GM23338 (cell line): Measurements from ENCODE around the gene MBD6. TPM values are rescaled to one million over a fixed set of nuclear protein-coding genes. Genes with fewer than 3 reads are reported as not detected.

ENCODE experiments used
- ATAC-seq: fragments of 200-7000 bp; cut with Tn5 transposase; 3 replicates; pipeline ENCODE4 v1.9.1; 2020
- DNase-seq: peaks from one replicate; pipeline ENCODE4 v3.0.0-alpha.2; 2015; ENCODE audit warnings: low spot score
- H2AFZ ChIP-seq: fragments of 200-600 bp; sonication (generic); 2 replicates; pipeline ENCODE4 v1.8.0; 2016; ENCODE audit warnings: antibody characterized with exemption, mild to moderate bottlenecking, moderate library complexity
- H3F3A ChIP-seq: fragments of 200-600 bp; sonication (generic); replicated peaks from 2 replicates; pipeline ENCODE4 v1.8.0; 2017; ENCODE audit warnings: antibody characterized with exemption, mixed run types, low read depth
- H3K27ac ChIP-seq: fragments of 200-600 bp; sonication (generic); 2 replicates; pipeline ENCODE4 v1.6.1; 2016; ENCODE audit warnings: low read depth
- H3K27me3 ChIP-seq: fragments of 200-600 bp; sonication (generic); 2 replicates; pipeline ENCODE4 v1.8.0; 2016; ENCODE audit warnings: mild to moderate bottlenecking, mixed run types, moderate library complexity; ENCODE audit not compliant: insufficient read depth
- H3K36me3 ChIP-seq: fragments of 200-600 bp; sonication (generic); 2 replicates; pipeline ENCODE4 v1.8.0; 2016; ENCODE audit warnings: mild to moderate bottlenecking; ENCODE audit not compliant: insufficient read depth
- H3K4me1 ChIP-seq: fragments of 200-600 bp; sonication (generic); 2 replicates; pipeline ENCODE4 v1.8.0; 2016; ENCODE audit warnings: mild to moderate bottlenecking, moderate library complexity; ENCODE audit not compliant: insufficient read depth
- H3K4me2 ChIP-seq: fragments of 200-600 bp; sonication (generic); 2 replicates; pipeline ENCODE4 v1.7.1; 2017; ENCODE audit warnings: mixed run types
- H3K4me3 ChIP-seq: fragments of 200-600 bp; sonication (generic); 2 replicates; pipeline ENCODE4 v1.6.1; 2016; ENCODE audit warnings: mixed run types
- H3K79me2 ChIP-seq: fragments of 200-600 bp; sonication (generic); replicated peaks from 2 replicates; pipeline ENCODE4 v1.8.0; 2017; ENCODE audit warnings: mild to moderate bottlenecking; ENCODE audit not compliant: insufficient read depth
- H3K9me2 ChIP-seq: fragments of 200-600 bp; sonication (generic); 2 replicates; pipeline ENCODE4 v1.8.0; 2017; ENCODE audit not compliant: insufficient read depth
- H4K20me1 ChIP-seq: fragments of 200-600 bp; sonication (generic); replicated peaks from 2 replicates; pipeline ENCODE4 v1.8.0; 2017; ENCODE audit warnings: mild to moderate bottlenecking; ENCODE audit not compliant: insufficient read depth
- H3K27ac Mint-ChIP-seq: 2 replicates; pipeline ENCODE4 v1.8.0; 2020; ENCODE audit warnings: inconsistent platforms, mild to moderate bottlenecking, moderate library complexity, mixed read lengths
- H3K27me3 Mint-ChIP-seq: 3 replicates; pipeline ENCODE4 v1.8.0; 2022; ENCODE audit warnings: low read depth, mild to moderate bottlenecking, moderate library complexity, mixed read lengths, inconsistent platforms; ENCODE audit not compliant: insufficient read depth, poor library complexity
- H3K36me3 Mint-ChIP-seq: 3 replicates; pipeline ENCODE4 v1.8.0; 2021; ENCODE audit warnings: low read depth, mild to moderate bottlenecking, inconsistent platforms, moderate library complexity, mixed read lengths
- H3K4me1 Mint-ChIP-seq: 3 replicates; pipeline ENCODE4 v1.8.0; 2020; ENCODE audit warnings: mild to moderate bottlenecking, inconsistent platforms, mixed read lengths
- H3K4me3 Mint-ChIP-seq: 3 replicates; pipeline ENCODE4 v1.8.0; 2021; ENCODE audit warnings: moderate library complexity, mild to moderate bottlenecking, inconsistent platforms, mixed read lengths
- H3K9me3 Mint-ChIP-seq: 3 replicates; pipeline ENCODE4 v1.8.0; 2020; ENCODE audit warnings: moderate library complexity, mild to moderate bottlenecking, inconsistent platforms, mixed read lengths
- CREB1 ChIP-seq: fragments of 250-450 bp; sonication (Bioruptor Pico); IDR thresholded peaks from 2 replicates; pipeline ENCODE4 v1.5.0; 2020; ENCODE audit warnings: low read depth, mild to moderate bottlenecking, moderate library complexity
- EZH2phosphoT487 ChIP-seq: fragments of 200-600 bp; sonication (generic); IDR thresholded peaks from one replicate; pipeline ENCODE4 v1.8.1; 2018; ENCODE audit warnings: antibody characterized with exemption; ENCODE audit not compliant: unreplicated experiment
- JUNB ChIP-seq: IDR thresholded peaks from one replicate; pipeline ENCODE4 v1.6.1; 2016; ENCODE audit warnings: antibody characterized with exemption; ENCODE audit not compliant: unreplicated experiment
- NANOG ChIP-seq: IDR thresholded peaks from 2 replicates; pipeline ENCODE4 v1.6.1; 2016; ENCODE audit warnings: antibody characterized with exemption, borderline replicate concordance
- POLR2AphosphoS5 ChIP-seq: IDR thresholded peaks from 2 replicates; pipeline ENCODE4 v1.6.1; 2016; ENCODE audit warnings: antibody characterized with exemption, low read depth
- STAT1 ChIP-seq: IDR thresholded peaks from one replicate; pipeline ENCODE4 v1.6.1; 2016; ENCODE audit warnings: antibody characterized with exemption; ENCODE audit not compliant: unreplicated experiment
- ZNF114 ChIP-seq: fragments of 250-450 bp; sonication (Bioruptor Pico); IDR thresholded peaks from 2 replicates; pipeline ENCODE4 v1.5.0; 2020; ENCODE audit warnings: mild to moderate bottlenecking, moderate library complexity
- ZNF331 ChIP-seq: fragments of 250-450 bp; sonication (Bioruptor Pico); IDR thresholded peaks from 2 replicates; pipeline ENCODE4 v1.5.0; 2020; ENCODE audit warnings: low read depth, mild to moderate bottlenecking, moderate library complexity
- ZNF462 ChIP-seq: fragments of 250-450 bp; sonication (Bioruptor Pico); IDR thresholded peaks from 2 replicates; pipeline ENCODE4 v1.5.0; 2020; ENCODE audit warnings: mild to moderate bottlenecking, moderate library complexity
- polyA plus RNA-seq: library from polyadenylated mRNA; unstranded; fragments of >200 nt; fragmentation: Nextera tagmentation; extraction: Ambion mirVana; gene quantifications from 2 replicates; pipeline ENCODE4 v1.2.1, GENCODE V29; 2016
- total RNA-seq: library from RNA; depleted of rRNA; stranded (reverse); fragments of >200 nt; shearing (Covaris generic); gene quantifications from 2 replicates; pipeline ENCODE4 v1.2.3, GENCODE V29; 2014
- TF ChIP-seq, protein P1 (sequence below): IDR thresholded peaks from 2 replicates; pipeline ENCODE4 v1.6.1; 2016; ENCODE audit warnings: antibody characterized with exemption
- TF ChIP-seq, protein P2 (sequence below): IDR thresholded peaks from one replicate; pipeline ENCODE4 v1.6.1; 2018; ENCODE audit warnings: antibody characterized with exemption; ENCODE audit not compliant: unreplicated experiment
- TF ChIP-seq, protein P3 (sequence below), 2 experiments: fragments of 200-600 bp in 1 of 2; sonication (generic) in 1 of 2; conservative IDR thresholded peaks; 2 replicates each; pipeline versions ENCODE4 v1.5.1 to v1.6.1; 2016 to 2017; ENCODE audit warnings: antibody characterized with exemption in 2 of 2, low read depth in 2 of 2, mild to moderate bottlenecking in 2 of 2, moderate library complexity in 1 of 2

The MBD6 gene
- total and polyA plus RNA-seq, 2 experiments from 2014 or later, result 12.5 to 17.1 TPM

DNA sequence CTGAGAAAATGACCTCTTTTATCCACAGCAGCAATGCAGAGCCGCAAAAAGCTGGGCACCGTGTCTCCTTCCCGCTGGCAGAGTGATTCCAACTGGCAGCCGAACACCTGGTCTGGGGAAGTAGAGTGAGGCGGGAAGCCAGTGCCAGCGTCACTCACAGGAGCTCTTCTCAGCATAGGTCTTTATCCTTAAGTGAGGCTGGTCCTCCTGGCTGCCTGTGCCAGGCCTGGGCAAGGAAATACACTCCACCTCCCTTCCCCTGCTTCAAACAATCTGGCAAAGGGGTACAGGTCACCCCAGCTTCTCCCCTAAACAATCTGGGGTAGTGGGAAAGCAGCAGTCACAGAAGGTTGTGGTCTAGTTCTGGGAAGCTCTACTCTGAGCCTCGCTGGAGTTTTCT, 47.8 kb upstream of the MBD6 start:
- TF ChIP-seq, protein P1, sequence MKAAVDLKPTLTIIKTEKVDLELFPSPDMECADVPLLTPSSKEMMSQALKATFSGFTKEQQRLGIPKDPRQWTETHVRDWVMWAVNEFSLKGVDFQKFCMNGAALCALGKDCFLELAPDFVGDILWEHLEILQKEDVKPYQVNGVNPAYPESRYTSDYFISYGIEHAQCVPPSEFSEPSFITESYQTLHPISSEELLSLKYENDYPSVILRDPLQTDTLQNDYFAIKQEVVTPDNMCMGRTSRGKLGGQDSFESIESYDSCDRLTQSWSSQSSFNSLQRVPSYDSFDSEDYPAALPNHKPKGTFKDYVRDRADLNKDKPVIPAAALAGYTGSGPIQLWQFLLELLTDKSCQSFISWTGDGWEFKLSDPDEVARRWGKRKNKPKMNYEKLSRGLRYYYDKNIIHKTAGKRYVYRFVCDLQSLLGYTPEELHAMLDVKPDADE, result no peak
- no peak for TF ChIP-seq JUNB
- no peak for TF ChIP-seq CREB1
- TF ChIP-seq ZNF462 (CRISPR knock-in tag), result no peak
- TF ChIP-seq, protein P2, sequence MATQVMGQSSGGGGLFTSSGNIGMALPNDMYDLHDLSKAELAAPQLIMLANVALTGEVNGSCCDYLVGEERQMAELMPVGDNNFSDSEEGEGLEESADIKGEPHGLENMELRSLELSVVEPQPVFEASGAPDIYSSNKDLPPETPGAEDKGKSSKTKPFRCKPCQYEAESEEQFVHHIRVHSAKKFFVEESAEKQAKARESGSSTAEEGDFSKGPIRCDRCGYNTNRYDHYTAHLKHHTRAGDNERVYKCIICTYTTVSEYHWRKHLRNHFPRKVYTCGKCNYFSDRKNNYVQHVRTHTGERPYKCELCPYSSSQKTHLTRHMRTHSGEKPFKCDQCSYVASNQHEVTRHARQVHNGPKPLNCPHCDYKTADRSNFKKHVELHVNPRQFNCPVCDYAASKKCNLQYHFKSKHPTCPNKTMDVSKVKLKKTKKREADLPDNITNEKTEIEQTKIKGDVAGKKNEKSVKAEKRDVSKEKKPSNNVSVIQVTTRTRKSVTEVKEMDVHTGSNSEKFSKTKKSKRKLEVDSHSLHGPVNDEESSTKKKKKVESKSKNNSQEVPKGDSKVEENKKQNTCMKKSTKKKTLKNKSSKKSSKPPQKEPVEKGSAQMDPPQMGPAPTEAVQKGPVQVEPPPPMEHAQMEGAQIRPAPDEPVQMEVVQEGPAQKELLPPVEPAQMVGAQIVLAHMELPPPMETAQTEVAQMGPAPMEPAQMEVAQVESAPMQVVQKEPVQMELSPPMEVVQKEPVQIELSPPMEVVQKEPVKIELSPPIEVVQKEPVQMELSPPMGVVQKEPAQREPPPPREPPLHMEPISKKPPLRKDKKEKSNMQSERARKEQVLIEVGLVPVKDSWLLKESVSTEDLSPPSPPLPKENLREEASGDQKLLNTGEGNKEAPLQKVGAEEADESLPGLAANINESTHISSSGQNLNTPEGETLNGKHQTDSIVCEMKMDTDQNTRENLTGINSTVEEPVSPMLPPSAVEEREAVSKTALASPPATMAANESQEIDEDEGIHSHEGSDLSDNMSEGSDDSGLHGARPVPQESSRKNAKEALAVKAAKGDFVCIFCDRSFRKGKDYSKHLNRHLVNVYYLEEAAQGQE, result no peak
- TF ChIP-seq ZNF331 (CRISPR knock-in tag), result no peak
- TF ChIP-seq EZH2phosphoT487, result no peak
- TF ChIP-seq ZNF114, result no peak
- TF ChIP-seq, protein P3, sequence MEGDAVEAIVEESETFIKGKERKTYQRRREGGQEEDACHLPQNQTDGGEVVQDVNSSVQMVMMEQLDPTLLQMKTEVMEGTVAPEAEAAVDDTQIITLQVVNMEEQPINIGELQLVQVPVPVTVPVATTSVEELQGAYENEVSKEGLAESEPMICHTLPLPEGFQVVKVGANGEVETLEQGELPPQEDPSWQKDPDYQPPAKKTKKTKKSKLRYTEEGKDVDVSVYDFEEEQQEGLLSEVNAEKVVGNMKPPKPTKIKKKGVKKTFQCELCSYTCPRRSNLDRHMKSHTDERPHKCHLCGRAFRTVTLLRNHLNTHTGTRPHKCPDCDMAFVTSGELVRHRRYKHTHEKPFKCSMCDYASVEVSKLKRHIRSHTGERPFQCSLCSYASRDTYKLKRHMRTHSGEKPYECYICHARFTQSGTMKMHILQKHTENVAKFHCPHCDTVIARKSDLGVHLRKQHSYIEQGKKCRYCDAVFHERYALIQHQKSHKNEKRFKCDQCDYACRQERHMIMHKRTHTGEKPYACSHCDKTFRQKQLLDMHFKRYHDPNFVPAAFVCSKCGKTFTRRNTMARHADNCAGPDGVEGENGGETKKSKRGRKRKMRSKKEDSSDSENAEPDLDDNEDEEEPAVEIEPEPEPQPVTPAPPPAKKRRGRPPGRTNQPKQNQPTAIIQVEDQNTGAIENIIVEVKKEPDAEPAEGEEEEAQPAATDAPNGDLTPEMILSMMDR (conservative IDR thresholded peaks at IDR 0.05; ENCODE audit: low read depth in 2 of 2), result no peak
- no peak for TF ChIP-seq STAT1
- no peak for TF ChIP-seq POLR2AphosphoS5
- TF ChIP-seq NANOG, result no peak
- Histone ChIP-seq H3K36me3 (no peaks in the 10 kb centered on the region), H3K4me2 (peak overlapping the region; percentile 98), H3K4me1 (peaks cover 28% of the 10 kb centered on the region), H3K27ac (no peak overlapping the region), H3K79me2 (no peaks in the 10 kb centered on the region), H3F3A (peaks cover 9% of the 10 kb centered on the region), H3K27me3 (peaks cover 57% of the 10 kb centered on the region), H4K20me1 (no peaks in the 10 kb centered on the region), H2AFZ (peak overlapping the region; percentile 98), H3K9me2 (no peaks in the 10 kb centered on the region), H3K4me3 (peak overlapping the region; percentile 82)
- ATAC-seq, result peak; percentile 5
- Mint-ChIP-seq H3K4me1 (peaks cover 39% of the 10 kb centered on the region), H3K36me3 (peaks cover 8% of the 10 kb centered on the region; the same call in 1 of the 3 replicates), H3K9me3 (no peaks in the 10 kb centered on the region; the same call in 2 of the 3 replicates), H3K27me3 (peaks cover 59% of the 10 kb centered on the region), H3K27ac (no peak overlapping the region), H3K4me3 (peak overlapping the region; percentile 75)
- no peak for DNase-seq
